ENCODE measurements around the gene SURF1.
"Not testable (repeated sequence)": the region's sequence is repeated elsewhere in the genome, so short reads cannot be mapped to it uniquely, and the experiment has no call there.

Gene SURF1

GRCh38 chr9:133342570-133342969 lies 13.7 kb downstream of the SURF1 start:
- no peak for DNase-seq (ENCODE audit: low spot score)

- no peak for DNase-seq (ENCODE audit: low spot score)
Observed at GRCh38 chr9:133342069-133342406, 14.2 kb downstream of the SURF1 start.

GRCh38 chr9:133341369-133342068 lies 14.8 kb downstream of the SURF1 start:
- no peak for DNase-seq (ENCODE audit: low spot score)

- DNase-seq (ENCODE audit: low spot score) = no peak
Observed at GRCh38 chr9:133340916-133341315, 15.4 kb downstream of the SURF1 start.

- no peak for DNase-seq (ENCODE audit: low spot score)
Observed at GRCh38 chr9:133340256-133340655, 16.0 kb downstream of the SURF1 start.

GRCh38 chr9:133339641-133340040 lies 16.6 kb downstream of the SURF1 start:
- DNase-seq (ENCODE audit: low spot score) = no peak

- DNase-seq (ENCODE audit: low spot score) = peak; percentile 89
Observed at GRCh38 chr9:133335924-133336811, 20.1 kb downstream of the SURF1 start, which contains the start of gene SURF6. Gene SURF6 (minus strand): TSS chr9:133336188. CDS start chr9:133336132, 56 bp downstream.

GRCh38 chr9:133334888-133335287 lies 21.4 kb downstream of the SURF1 start:
- DNase-seq (ENCODE audit: low spot score) = not testable (repeated sequence)

- no peak for DNase-seq (ENCODE audit: low spot score)
Observed at GRCh38 chr9:133334161-133334560, 22.1 kb downstream of the SURF1 start.

GRCh38 chr9:133333566-133333965 lies 22.7 kb downstream of the SURF1 start:
- DNase-seq (ENCODE audit: low spot score) = no peak

GRCh38 chr9:133333011-133333410 lies 23.3 kb downstream of the SURF1 start:
- DNase-seq (ENCODE audit: low spot score) = no peak

GRCh38 chr9:133332381-133332730 lies 23.9 kb downstream of the SURF1 start:
- no peak for DNase-seq (ENCODE audit: low spot score)

- DNase-seq (ENCODE audit: low spot score) = no peak
Observed at GRCh38 chr9:133331641-133332380, 24.5 kb downstream of the SURF1 start.

GRCh38 chr9:133331221-133331620 lies 25.1 kb downstream of the SURF1 start:
- no peak for DNase-seq (ENCODE audit: low spot score)

GRCh38 chr9:133329306-133330156 lies 26.8 kb downstream of the SURF1 start:
- not testable (repeated sequence) for DNase-seq (ENCODE audit: low spot score)

GRCh38 chr9:133327834-133328484 lies 28.3 kb downstream of the SURF1 start:
- no peak for DNase-seq (ENCODE audit: low spot score)

- DNase-seq (ENCODE audit: low spot score) = not testable (repeated sequence)
Observed at GRCh38 chr9:133327021-133327420, 29.3 kb downstream of the SURF1 start.

- no peak for DNase-seq (ENCODE audit: low spot score)
Observed at GRCh38 chr9:133323991-133324703, 32.1 kb downstream of the SURF1 start.

GRCh38 chr9:133323211-133323610 lies 33.1 kb downstream of the SURF1 start:
- no peak for DNase-seq (ENCODE audit: low spot score)

GRCh38 chr9:133322701-133323100 lies 33.6 kb downstream of the SURF1 start:
- no peak for DNase-seq (ENCODE audit: low spot score)
